ENCODE measurements around the gene PDE11A. TPM values are rescaled to one million over a fixed set of nuclear protein-coding genes. Genes with fewer than 3 reads are reported as not detected.
"Not testable (repeated sequence)": the region's sequence is repeated elsewhere in the genome, so short reads cannot be mapped to it uniquely, and the experiment has no call there.

The PDE11A gene
- polyA plus RNA-seq, 1 donor, result 0.40 TPM

DNA sequence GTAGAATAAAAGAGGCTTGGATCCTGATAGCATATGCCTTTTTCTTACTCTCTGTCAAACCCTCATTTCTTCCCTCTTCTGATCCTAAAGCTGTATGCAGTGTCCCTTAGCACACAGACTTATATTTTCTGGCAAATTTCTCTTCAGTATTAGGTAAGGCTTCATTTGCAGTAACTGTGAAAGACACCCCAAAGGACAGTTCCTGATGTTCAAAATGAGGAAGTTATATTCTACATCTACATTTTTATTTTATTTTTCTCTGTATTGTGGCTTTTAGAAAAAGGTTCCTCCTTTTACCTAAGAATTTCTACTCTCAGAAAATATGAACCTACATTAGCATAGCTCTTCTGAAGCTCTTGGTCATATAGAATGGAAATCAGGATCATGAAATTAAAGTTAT lies 261.7 kb downstream of the PDE11A start:
- no peak for DNase-seq

DNA sequence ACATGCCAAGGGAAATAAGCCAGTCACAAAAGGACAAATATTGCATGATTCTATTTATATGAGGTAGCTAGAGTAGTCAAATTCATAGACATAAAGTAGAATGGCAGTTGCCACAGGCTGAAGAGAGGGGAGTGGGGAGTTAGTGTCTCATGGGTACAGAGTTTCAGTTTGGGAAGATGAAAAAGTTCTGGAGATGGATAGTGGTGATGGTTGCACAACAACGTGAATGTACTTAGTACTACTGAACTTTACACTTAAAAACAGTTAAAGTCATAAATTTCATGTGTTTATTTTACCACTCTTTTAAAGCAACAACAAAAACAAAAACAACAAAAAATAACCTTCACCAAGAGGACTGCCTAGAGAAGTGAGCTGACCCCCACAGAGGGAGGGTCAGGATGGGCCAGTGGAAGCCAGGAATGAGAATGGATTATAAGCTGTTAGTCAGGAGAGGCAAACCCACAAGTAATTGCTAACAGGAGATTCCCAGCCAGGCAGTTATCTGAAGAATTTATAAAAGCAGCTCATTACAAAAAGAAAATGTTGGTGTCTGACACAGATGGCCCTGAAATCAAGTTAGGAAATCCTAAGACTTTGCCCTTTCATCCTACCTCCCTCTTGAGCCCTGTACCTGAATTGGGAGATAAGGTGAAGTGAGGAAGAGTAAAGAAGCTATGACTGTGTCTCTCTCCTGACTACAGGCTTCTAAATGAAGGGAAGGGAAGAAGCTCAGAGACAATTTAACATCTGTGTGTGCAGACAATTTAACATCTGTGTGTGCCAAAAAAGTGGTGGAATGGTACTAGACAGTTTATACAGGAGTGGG lies 263.4 kb downstream of the PDE11A start:
- DNase-seq, result no peak

DNA sequence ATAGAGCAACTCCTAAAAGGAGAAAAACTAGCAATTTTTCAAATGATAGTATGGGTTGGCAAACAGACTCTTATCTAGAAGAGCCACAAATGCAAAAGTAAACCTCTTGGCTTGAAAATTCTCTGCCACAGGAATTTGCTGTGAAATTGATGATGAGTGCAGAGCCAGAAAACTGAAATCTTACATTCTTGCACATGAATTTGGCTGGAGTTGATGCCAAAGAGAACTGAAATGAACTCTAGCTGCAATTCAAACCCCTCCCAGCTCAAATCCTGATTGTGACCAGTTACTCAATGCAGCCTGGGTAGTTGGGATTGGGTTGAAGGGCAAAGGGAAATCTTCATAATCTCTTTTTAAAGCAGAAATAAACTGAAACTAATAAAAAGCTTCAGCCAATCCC lies 266.6 kb downstream of the PDE11A start:
- no peak for DNase-seq

DNA sequence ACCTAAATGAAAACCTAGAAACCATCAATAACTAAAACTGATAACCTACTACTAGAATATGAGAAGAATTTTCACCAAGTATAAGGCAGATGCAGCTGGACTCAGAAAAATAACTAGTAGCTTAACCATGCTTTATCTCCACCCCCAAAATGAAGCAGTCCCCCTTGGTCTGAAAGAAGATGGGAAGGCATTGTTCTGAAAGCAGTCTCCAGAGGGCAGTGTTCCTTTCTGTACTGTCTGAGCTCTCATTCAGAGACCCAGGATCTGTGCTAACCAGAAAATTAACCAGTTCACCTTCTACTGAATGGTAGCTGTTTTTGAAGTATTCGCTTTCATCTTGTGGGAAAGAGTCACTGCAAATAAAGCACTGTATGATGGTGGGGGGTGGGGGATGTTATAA lies 273.0 kb downstream of the PDE11A start:
- DNase-seq, result no peak

DNA sequence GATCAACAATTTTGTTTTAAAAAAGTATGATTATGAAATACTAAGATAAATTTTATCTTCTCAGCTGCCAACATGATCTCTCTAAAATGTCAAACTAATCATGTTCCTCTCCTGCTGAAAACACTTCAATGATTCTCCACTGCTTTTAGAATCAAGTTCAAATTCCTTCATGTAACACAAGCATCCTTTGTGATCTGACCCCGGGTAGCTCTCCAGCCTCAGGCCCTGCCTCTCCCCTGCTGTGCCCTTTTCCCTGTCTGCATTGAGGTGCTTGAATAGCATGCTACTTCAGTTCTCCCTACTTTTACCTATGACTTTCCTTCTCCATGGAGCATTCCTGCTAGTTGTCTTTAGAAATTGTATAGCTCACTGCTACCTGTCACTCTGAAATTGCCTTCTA lies 274.8 kb downstream of the PDE11A start:
- no peak for DNase-seq

DNA sequence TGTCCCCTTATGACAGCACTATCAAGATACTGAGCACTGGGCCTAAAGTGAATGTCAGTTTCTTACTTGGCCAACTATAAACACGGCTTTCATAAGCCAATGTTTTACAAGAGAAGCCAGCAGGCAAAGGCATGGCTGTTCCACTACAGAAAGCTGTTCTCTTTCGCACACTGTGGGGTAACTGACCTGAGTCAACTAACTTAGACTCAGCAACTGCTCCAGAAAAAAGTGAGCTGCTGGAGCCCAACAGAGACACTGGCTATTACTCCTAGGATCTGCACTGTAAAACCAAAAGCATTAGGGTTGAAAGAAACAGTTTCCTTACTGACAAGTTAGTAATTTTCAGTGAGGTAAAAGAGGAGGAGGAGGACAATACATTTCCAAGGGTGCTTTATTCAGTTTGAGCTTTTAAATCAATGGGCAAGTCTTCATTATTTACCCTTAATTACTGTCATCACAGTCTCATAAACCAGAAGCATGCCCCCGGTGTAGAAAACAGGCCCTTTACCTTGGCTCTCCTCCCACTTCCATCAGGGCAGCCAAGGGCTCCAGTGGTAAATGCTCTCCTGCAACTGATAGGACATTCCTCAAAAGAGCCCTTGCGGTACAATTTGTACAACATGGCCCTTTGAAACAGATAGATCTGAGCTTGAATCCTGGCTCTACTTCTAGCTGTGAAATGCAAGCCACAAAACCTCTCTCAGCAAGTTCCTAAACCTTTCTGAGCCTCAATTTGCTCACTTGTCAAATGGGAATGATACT lies 275.7 kb downstream of the PDE11A start:
- DNase-seq, result no peak

DNA sequence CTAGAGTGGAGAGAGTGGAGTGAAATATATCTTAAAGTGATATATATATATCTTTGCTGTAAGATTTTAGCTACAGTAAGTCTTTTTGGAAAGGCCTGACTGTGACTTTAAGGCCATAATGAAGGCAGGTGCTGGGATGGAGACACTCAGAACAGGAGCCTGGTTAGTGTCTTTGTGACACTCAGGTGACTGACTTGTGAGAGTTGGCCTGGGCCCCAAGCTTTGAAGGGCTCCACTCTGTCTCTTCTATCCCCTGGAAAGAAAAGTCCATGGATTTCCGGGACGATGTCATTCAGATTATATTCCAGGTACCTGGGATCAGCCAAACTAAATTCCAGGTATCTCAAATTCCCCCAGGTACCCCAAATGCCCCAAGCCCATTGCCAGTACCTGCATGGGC lies 276.6 kb downstream of the PDE11A start:
- no peak for DNase-seq

DNA sequence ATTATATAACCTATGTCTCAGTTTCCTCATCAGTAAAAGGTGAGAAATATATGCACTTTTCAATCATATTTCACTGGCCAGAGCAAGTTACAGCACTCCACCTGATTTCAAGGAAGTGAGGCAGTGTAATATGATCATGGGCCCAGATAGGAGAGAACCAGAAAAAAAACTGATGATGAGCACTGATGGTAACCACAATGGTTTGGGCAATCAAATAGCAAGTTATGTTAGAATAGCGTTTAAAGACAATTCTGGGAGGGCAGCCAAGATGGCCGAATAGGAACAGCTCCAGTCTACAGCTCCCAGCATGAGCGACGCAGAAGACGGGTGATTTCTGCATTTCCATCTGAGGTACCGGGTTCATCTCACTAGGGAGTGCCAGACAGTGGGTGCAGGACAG lies 287.4 kb downstream of the PDE11A start:
- not testable (repeated sequence) for DNase-seq

DNA sequence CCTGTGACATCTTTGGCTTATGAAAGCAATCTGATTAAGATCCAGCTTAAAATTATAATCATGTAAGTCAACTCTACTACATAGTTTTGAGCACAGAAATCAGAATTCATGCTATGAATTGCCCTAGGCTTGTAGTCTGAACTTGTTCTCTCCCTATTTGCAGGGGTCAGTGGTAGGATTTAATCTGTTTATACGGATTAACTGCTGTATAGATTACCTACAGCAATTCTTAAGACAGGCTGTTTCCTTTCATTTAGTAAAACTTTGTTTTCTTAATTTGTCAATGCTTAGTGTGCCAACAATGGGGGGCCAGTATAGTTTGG lies 287.9 kb downstream of the PDE11A start:
- DNase-seq, result no peak

DNA sequence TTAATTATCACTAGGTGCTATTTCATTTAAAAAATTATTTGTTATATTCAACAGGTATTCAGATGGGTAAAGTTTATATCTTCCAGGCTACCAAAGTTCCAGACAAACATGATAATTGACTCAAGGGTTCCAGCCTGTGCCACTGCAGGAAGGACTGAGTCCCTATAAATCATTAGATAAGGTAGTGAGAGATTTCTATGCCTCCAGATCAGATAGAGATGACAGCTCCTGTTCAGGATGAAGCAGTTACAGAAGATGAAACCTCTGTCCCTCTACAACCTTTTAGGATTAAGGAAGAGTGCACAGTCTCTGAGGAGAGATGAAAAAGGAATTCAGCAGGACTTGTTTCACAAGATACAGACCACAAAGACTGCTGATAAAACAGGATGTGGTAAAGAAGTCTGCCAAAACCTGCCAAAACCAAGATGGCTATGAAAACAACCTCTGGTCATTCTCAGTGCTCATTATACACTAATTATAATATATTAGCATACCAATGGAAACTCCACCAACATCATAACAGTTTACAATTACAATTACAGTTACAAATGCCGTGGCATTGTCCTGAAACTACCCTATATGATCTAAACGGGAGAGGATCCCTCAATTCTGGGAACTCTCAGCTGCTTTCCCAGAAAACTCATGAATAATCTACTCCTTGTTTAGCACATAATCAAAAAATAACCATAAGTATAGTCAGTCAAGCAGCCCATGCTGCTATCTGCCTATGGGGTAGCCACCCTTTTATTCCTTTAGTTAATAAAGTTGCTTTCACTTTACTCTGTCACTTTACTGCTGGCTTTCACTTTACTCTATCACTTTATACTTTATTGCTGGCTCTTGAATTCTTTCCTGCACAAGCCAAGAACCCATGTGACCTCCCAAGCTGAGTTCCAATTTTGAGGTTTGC lies 288.5 kb downstream of the PDE11A start:
- DNase-seq, result no peak

DNA sequence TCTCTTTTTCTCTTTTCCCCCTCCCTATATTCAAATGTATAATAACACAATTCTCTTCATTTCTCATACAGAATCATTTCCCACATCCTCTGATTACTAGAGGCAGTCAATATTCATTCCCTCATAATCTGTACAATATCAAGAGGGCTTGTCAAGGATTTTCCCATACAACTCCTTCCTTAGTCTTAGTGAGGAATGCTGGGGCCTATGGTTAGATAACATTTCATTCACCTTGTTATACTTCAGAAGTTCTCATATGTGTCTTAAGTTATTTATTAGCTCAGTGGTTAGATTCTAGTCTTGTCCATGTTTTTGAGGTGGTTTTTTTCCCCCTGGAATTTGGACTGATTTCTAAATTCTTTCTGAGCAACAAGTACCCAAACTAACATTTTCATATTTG lies 289.5 kb downstream of the PDE11A start:
- no peak for DNase-seq

DNA sequence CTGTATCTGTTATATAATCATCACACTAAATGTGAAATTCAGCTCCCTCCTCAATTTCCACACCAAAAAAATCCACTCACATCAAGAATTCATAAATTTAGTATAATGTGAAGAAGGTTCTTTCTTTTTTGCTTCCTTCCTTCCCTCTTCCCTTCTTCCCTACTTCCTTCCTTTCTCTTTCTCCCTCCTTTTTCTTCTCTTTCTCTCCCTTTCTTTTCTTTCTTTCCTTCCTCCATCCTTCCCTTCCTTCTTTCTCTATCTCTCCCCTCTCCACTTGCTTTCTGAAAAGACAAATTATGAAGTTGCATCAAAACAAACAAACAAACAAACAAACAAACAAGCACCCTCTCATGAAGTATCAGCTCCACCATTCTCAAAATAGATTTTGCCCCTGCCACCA lies 290.0 kb downstream of the PDE11A start:
- no peak for DNase-seq

DNA sequence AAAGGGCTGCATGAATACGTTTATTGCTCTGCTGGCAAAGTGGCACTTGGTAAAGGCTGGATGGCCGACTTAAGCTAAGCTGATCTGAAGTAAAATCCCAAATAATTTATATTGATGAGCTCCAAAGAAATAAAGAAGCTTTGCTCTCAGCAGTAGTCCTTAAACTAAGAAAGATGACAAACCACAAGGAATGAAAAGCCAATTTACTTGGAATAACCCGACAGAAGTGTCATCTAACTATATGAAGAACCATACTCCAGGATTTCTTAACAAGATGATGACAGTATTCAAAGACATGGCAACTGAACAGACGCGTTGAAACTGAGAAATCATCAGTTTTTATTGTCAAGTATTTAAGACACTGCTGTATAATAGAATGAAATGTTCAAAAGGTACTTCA lies 294.1 kb downstream of the PDE11A start:
- no peak for DNase-seq

DNA sequence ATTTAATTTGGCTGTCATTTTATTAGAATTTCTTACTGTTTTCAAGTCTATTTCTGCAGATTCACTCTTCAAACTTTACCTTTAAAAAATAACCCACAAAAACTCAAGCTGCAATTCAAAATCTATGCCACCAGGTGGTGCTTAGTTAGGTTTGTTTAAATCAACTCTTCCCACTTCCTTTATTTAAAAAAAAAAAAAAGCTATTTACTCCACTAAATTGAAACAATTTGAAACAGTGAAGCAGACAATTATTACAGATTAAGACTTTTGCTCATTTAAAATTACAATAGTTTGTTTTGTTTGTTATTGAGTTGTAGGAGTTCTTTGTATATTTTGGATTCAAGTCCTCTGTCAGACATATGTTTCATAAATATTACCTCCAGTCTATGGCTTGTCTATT lies 300.0 kb downstream of the PDE11A start:
- no peak for DNase-seq

DNA sequence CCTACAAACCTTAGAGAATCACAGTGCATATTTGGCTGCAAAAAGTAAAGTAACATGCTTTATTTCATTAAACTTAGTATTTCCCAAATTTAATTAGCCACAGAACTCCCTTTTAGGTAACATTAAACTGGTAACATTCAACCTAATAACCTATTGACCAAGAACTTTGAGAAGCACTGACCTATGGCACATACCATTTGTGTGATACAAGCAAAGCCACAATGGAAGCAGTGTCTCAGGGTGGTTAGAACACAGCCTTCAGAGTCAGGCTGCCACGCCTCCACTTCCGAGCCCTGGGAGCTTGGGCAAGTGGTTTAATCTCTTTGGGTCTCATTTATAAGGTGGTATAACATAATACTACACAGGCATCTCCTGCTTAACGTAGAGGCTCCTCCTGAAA lies 301.4 kb downstream of the PDE11A start:
- no peak for DNase-seq

DNA sequence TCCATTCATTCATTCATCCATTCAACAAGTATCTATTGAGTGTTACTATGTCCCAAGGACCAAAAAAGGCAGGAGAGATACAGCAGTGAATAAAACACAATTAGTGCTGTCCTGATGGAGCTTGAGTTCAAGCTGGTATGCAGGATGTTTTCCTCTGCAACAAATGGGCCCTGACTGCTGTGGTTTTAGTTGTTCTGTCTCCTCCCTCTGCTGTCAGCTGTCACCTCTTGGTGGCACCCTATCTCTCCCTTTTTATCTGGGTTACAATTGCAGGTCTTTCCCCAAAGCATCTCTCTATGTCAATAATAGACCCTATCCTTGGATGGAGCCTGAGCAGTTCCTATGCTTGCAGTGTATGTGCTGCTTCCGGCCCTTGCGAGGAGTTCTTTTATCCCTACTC lies 304.8 kb downstream of the PDE11A start:
- DNase-seq, result no peak

DNA sequence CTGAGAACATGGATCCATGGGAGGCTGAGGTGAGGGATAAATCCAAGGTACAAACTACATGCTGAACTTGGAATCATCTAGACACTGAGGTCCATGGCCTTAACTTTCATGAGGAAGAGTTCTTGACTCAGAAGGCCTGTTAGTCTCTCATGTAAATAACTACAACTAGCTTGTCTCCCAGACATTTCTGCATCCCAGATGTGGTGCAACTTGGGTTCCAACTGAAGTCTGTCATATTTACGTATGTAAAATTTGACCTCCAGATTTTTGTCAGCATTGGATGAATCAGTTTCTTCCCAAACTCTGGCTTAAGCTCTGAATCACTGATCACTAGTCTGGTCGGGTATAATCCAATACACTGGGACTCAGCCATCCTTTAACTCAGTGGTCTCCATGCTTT lies 306.9 kb downstream of the PDE11A start:
- DNase-seq, result no peak

DNA sequence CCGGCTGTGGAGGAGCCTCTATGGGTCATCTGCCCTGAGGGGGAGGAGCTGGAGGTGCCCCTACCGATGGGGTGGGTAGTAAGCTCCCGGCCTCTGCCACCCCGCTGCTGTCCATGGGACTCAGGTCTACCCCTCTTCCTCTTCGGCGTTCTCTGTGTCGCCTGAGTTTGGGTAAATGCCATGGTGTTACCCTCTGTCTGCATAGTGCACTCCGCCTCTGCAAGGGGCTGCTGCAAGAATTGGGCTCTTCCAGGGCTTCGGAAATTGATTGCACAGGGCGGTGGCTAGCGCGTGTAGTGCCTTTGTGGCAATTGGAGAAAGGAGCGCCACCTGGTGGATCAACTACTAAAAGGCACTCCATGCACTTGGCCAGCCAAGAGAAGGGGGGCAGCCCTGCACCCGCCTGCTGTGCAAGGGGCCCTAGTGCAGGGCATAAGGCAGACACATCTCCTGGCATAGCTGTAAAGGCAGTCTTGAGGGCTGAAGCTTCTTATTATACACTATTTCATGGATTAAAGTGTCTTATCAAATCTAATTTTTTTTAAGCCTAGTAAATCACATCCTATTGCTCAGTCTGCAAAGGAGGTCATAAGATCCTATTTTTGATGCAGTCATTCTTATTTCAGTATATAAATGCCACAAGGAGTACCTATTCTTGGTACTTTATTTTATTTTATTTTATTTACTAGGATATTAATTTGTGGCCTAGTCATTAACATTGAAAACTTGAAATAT lies 308.9 kb downstream of the PDE11A start:
- DNase-seq, result peak; percentile 58

DNA sequence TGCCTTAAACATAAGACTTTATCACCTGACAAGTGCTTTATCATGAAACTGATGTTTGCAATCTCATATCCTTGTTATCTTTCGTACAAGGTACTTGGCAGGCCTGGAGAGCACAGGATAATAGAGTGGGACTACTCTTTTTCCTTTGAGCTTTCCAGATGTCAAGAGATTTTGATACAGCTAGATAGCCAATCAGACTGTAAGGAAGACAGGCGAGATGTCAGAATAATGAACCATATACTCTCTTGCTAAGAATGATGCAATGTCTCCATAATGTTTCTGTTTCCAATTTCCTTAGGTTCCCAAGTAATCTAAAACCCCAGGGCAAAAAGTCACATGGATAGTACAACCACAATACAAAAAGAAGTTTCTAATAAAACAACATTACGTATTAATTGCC lies 313.1 kb downstream of the PDE11A start:
- DNase-seq, result no peak

DNA sequence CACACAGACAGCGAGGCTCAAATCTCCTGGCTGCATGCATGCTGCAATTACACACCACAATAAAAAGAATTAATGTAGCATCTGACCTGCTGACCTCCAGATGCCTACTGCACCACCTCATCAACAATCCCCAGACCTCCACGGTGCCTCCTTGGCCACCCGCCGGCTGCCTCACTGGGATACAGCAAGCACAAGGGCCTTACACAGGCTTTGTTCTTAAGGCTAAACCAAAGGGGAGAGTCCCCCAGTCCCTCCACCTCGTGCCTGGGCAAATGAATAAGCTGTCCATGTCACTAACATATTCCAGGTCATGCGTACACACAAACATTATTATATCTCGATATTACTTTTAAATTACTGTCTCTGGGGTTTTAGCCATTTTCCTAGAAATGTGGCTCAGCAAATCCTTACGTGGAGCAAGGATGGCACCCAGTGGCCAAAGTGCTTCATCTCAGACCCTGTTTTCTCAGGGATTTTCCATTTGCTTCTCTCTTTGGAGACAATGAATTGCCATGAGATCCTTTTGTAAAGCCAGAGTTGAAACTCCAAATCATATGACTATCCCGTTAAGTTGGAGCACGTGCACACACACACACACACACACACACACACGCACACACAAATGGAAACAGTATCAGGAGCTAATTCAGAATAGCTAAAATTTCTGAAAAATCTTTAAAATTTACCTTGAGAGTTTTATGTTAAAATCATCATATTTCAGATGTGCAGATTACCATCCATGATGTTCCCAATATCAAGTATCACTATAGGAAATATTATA lies 313.8 kb downstream of the PDE11A start:
- peak; percentile 77 for DNase-seq

DNA sequence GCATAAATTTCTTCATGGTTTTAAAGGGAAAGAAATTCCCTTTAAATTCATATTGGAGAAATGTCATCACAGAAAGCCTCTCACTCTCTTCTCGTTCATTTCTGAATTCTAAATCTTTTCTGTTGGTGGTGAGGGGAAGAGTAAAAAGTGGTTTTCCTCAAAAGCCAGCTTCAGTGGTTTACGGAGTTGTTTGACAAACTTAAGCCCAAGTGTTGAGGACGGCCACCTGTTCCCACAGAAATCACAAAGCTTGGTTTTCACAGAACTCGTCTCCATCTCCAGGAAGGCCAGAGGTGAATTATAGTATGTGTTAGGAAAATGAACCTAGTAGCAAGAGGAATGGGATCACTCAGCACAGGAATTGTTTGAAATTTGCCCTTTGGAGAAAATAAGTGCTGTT lies 316.2 kb downstream of the PDE11A start:
- no peak for DNase-seq

DNA sequence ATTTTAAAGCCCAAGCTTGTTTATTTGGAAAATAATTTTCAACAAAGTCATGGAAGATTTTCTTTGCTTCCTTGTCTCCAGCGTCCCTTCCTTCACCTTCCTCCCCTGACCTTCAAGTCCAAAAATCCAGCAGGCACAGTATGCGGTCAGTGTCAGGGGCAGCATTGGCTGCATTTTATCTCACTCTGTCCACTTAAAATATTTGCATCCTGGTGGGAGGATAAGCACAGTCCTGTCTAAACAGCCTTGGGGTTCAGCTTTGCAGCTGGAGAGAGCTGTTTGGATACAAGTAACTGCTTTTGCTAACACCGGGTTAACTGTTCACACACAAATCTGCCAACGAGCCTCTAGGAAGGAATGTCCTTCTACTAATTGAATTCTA lies 318.1 kb downstream of the PDE11A start:
- no peak for DNase-seq
